ENCODE results near the gene CMSS1. TPM values are rescaled to one million over a fixed set of nuclear protein-coding genes. Genes with fewer than 3 reads are reported as not detected.

Gene CMSS1
- total RNA-seq, 1 donor from 2014 or later, result 41.1 TPM

GRCh38 chr3:99825004-99825640, 7.5 kb downstream of the CMSS1 start:
- peaks cover 4% of the 10 kb centered on the region for H3K36me3 Mint-ChIP-seq (ENCODE audit: low read depth)
- H3K27ac Mint-ChIP-seq, result no peak overlapping the region
- DNase-seq (no peak), ATAC-seq (ENCODE audit: low read depth) (no peak)
- H3K4me1 Mint-ChIP-seq, result peaks cover 7% of the 10 kb centered on the region
- no peak overlapping the region for H3K4me3 Mint-ChIP-seq
- no peaks in the 10 kb centered on the region for H3K27me3 Mint-ChIP-seq
- H3K9me3 Mint-ChIP-seq, result no peaks in the 10 kb centered on the region
- no peak for TF ChIP-seq CTCF (IDR thresholded peaks at IDR 0.05)
- CTCF ChIA-PET, result no interaction called here
- intact Hi-C loops (cut with micrococcal nuclease), result no loop called here
- POLR2A ChIA-PET, result no interaction called here

- intact Hi-C loops (cut with micrococcal nuclease), result loop anchor here (5.0 kb wide), 1 partner anchor 1552 kb away; no protein-coding TSS in a partner anchor
- CTCF ChIA-PET, result interaction anchor here (1.7 to 6.4 kb wide), 3 partner anchors 14 to 427 kb away, joined by 4 to 76 read pairs (median 5); no protein-coding TSS in a partner anchor
- Mint-ChIP-seq H3K27me3 (no peaks in the 10 kb centered on the region), H3K4me1 (no peaks in the 10 kb centered on the region), H3K4me3 (no peak overlapping the region), H3K36me3 (ENCODE audit: low read depth) (no peaks in the 10 kb centered on the region), H3K9me3 (no peaks in the 10 kb centered on the region), H3K27ac (no peak overlapping the region)
- TF ChIP-seq CTCF (IDR thresholded peaks at IDR 0.05), result no peak
- DNase-seq (no peak), ATAC-seq (ENCODE audit: low read depth) (no peak)
- POLR2A ChIA-PET, result no interaction called here
These were observed 12.2 kb downstream of the CMSS1 start for GRCh38 chr3:99829844-99830243.

- Mint-ChIP-seq H3K36me3 (ENCODE audit: low read depth) (no peaks in the 10 kb centered on the region), H3K27me3 (no peaks in the 10 kb centered on the region), H3K27ac (no peak overlapping the region), H3K4me3 (no peak overlapping the region), H3K4me1 (no peaks in the 10 kb centered on the region), H3K9me3 (no peaks in the 10 kb centered on the region)
- no peak for TF ChIP-seq CTCF (IDR thresholded peaks at IDR 0.05)
- DNase-seq (no peak), ATAC-seq (ENCODE audit: low read depth) (no peak)
- ChIA-PET POLR2A (no interaction called here), CTCF (interaction anchor here (0.7 to 6.4 kb wide), 6 partner anchors 11 to 755 kb away, joined by 3 to 76 read pairs (median 4); partner anchors contain the start of gene TBC1D23)
- intact Hi-C loops (cut with micrococcal nuclease), result loop anchor here (5.0 kb wide), 1 partner anchor 1549 kb away; no protein-coding TSS in a partner anchor
These were observed 16.0 kb downstream of the CMSS1 start for GRCh38 chr3:99833617-99834205.

- ChIA-PET CTCF (interaction anchor here (0.7 to 6.4 kb wide), 6 partner anchors 10 to 755 kb away, joined by 3 to 76 read pairs (median 4); partner anchors contain the start of gene TBC1D23), POLR2A (no interaction called here)
- intact Hi-C loops (cut with micrococcal nuclease), result loop anchor here (5.0 kb wide), 1 partner anchor 1548 kb away; no protein-coding TSS in a partner anchor
- no peak for ATAC-seq (ENCODE audit: low read depth)
- no peak overlapping the region for H3K4me3 Mint-ChIP-seq
- no peak overlapping the region for H3K27ac Mint-ChIP-seq
- H3K27me3 Mint-ChIP-seq, result no peaks in the 10 kb centered on the region
- no peaks in the 10 kb centered on the region for H3K4me1 Mint-ChIP-seq
- no peaks in the 10 kb centered on the region for H3K36me3 Mint-ChIP-seq (ENCODE audit: low read depth)
- no peak for DNase-seq
- H3K9me3 Mint-ChIP-seq, result no peaks in the 10 kb centered on the region
- no peak for TF ChIP-seq CTCF (IDR thresholded peaks at IDR 0.05)
These were observed 16.7 kb downstream of the CMSS1 start for GRCh38 chr3:99834211-99834957.

- CTCF ChIA-PET, result no interaction called here
- Mint-ChIP-seq H3K27ac (no peak overlapping the region), H3K4me3 (no peak overlapping the region), H3K27me3 (no peaks in the 10 kb centered on the region), H3K4me1 (no peaks in the 10 kb centered on the region), H3K36me3 (ENCODE audit: low read depth) (no peaks in the 10 kb centered on the region), H3K9me3 (no peaks in the 10 kb centered on the region)
- TF ChIP-seq CTCF (IDR thresholded peaks at IDR 0.05), result no peak
- POLR2A ChIA-PET, result interaction anchor here (1.0 kb wide), 1 partner anchor 424 kb away, joined by 6 read pairs; the partner anchor contains the start of gene TBC1D23
- no peak for ATAC-seq (ENCODE audit: low read depth)
- intact Hi-C loops (cut with micrococcal nuclease), result no loop called here
- no peak for DNase-seq
These were observed 19.0 kb downstream of the CMSS1 start for GRCh38 chr3:99836681-99837080.

All from activated B cell treated with CpG ODN at 0.5 μM for 24 hours (primary cell).